KOPT-K1 (cell line): ENCODE results near the gene GNAI1.

Source experiments
- H3K27ac ChIP-seq: fragments of 200-600 bp; sonication (generic); 2 replicates; pipeline ENCODE4 v1.5.1; 2016; ENCODE audit warnings: antibody characterized with exemption, mild to moderate bottlenecking, low read depth, low read length; ENCODE audit not compliant: poor library complexity, severe bottlenecking
- H3K36me3 ChIP-seq: fragments of 200-600 bp; sonication (generic); 2 replicates; pipeline ENCODE4 v1.5.1; 2017; ENCODE audit warnings: antibody characterized with exemption, mild to moderate bottlenecking, low read length, moderate library complexity; ENCODE audit not compliant: insufficient read depth
- H3K9me3 ChIP-seq: fragments of 200-600 bp; sonication (generic); 2 replicates; pipeline ENCODE4 v1.5.1; 2017; ENCODE audit warnings: antibody characterized with exemption, low read length, mild to moderate bottlenecking; ENCODE audit not compliant: insufficient read depth, poor library complexity, severe bottlenecking

The GNAI1 gene

DNA sequence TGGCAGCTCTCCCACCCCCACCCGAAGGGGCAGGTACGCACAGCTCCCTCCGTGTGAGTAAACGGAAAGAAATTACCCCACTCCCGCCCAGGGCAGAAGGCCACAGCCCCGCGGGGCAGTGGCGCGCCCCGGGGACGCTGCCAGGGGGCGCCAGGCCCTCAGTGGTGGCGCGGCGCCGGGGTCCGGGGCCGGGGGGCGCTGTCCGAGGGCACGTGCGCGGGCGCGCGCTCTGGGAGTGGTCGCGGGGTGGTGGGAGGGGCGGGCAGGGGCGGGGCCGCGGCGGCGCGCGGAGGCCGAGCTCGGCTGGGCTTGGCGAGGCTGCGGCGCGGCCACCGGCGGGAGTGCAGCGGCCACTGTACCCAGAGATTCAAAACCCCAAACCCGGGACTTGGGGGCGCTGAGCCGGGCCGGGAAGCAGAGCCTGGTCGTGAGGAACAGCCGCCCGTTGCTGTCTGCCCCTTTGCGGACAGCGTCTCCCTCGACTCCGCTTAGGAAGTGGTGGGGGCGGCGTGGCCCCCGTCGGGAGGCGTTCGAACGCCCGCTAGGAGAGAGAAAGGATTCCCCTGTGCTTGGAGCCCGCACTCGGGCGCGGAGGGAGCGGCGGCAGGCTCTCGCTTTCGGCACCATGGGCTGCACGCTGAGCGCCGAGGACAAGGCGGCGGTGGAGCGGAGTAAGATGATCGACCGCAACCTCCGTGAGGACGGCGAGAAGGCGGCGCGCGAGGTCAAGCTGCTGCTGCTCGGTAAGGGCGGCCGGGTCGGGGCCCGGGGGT is at the start of gene GNAI1:
Gene GNAI1, plus strand, starts transcription at position 296 of the 773 bp plus-strand sequence. Its CDS starts 330 bp downstream, at position 626.
- Histone ChIP-seq H3K36me3 (no peaks in the 10 kb centered on the region), H3K9me3 (no peaks in the 10 kb centered on the region), H3K27ac (no peak within 1 kb of the TSS)

- no peaks in the 10 kb centered on the region for H3K36me3 ChIP-seq
- H3K27ac ChIP-seq: no peak overlapping the region
- H3K9me3 ChIP-seq: no peaks in the 10 kb centered on the region
Measured at GRCh38 chr7:80087051-80087770, 47.4 kb upstream of the GNAI1 start.

DNA sequence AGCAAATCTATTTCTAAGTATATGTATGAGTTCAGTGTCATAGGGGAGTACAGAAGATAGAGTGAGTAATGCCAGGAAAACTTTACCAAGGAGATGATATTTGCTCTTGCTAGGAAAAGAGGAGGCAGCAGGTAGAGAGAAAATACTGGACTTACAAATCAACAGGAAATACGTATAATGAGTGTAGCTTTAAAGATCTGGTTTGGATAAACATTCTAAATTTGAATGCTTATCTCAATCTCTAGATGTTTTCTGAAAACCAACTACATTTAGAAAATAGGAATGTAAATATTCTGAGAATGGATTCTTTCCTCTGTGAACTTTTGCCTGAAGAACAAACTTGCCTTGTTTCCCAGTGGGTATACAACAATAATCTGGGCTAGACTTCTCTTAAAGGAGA is 46.9 kb upstream of the GNAI1 start:
- no peak overlapping the region for H3K27ac ChIP-seq
- H3K9me3 ChIP-seq: no peaks in the 10 kb centered on the region

GRCh38 chr7:80088705-80089104 is 45.9 kb upstream of the GNAI1 start:
- H3K27ac ChIP-seq: no peak overlapping the region
- H3K9me3 ChIP-seq: no peaks in the 10 kb centered on the region
- no peaks in the 10 kb centered on the region for H3K36me3 ChIP-seq

More for the DNA sequence above, 46.9 kb upstream of the GNAI1 start:
- no peaks in the 10 kb centered on the region for H3K36me3 ChIP-seq

GRCh38 chr7:80089366-80089765 is 45.3 kb upstream of the GNAI1 start:
- H3K36me3 ChIP-seq: no peaks in the 10 kb centered on the region
- no peaks in the 10 kb centered on the region for H3K9me3 ChIP-seq
- no peak overlapping the region for H3K27ac ChIP-seq

DNA sequence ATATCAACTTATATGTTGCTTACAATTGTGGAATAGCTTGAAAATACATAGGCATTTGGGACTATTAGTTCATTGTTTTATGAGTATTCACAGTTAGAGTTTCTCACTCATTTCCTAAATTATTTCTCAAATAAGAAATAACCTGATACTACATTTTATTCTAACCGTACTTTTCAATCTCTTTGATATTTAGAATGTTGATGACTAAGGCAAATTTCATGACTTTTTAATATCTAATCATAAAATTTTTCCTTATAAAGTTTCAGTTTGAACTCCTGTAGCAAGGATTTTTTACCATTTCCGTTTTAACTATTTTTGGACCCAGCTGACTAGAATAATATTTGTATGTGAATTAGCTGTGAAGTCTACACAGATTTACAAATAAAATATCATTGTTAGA is 41.3 kb upstream of the GNAI1 start:
- Histone ChIP-seq H3K36me3 (no peaks in the 10 kb centered on the region), H3K27ac (no peak overlapping the region), H3K9me3 (no peaks in the 10 kb centered on the region)

DNA sequence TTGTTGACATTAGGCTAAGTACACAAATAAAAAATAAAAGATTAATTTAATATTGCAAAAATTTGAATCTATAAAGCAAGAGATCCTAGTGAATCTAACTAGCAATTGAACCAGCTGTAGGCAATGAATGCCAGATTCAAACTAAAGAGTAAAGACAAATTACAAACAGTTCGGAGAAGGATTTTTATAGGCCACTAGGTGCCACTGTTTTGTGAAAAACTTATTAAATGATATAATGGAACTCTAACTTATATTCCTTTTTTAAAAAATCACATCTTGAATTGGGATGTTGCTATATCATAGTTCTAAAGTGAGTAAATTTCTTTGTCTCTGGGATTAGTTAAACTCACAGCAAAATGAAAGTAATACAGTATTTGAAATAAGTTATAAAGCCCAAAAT is 39.1 kb upstream of the GNAI1 start:
- no peaks in the 10 kb centered on the region for H3K36me3 ChIP-seq
- no peaks in the 10 kb centered on the region for H3K9me3 ChIP-seq
- no peak overlapping the region for H3K27ac ChIP-seq

GRCh38 chr7:80097756-80098155 is 36.9 kb upstream of the GNAI1 start:
- Histone ChIP-seq H3K36me3 (no peaks in the 10 kb centered on the region), H3K9me3 (no peaks in the 10 kb centered on the region), H3K27ac (no peak overlapping the region)

- H3K9me3 ChIP-seq: no peaks in the 10 kb centered on the region
- no peak overlapping the region for H3K27ac ChIP-seq
- H3K36me3 ChIP-seq: no peaks in the 10 kb centered on the region
Measured at GRCh38 chr7:80098795-80099194, 35.8 kb upstream of the GNAI1 start.

DNA sequence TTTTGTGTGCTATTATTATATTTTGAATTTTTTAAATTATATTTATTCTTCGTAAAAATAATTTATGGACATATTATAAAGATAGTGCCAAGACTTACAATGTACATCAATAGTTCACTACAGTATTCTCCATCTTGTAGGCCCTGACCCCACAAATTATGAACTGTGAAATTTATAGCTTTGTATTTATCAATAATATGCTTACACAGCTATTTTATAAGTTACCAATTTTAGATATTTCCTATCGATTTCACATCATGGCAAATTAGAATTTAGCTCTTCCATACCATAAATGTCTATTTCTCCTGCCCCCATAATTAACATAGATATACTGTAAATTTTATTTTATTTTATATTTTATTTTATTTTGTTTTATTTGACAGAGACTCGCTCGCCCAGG is 34.4 kb upstream of the GNAI1 start:
- Histone ChIP-seq H3K27ac (no peak overlapping the region), H3K9me3 (no peaks in the 10 kb centered on the region), H3K36me3 (no peaks in the 10 kb centered on the region)

GRCh38 chr7:80105701-80106408 is 28.8 kb upstream of the GNAI1 start:
- no peaks in the 10 kb centered on the region for H3K36me3 ChIP-seq
- H3K9me3 ChIP-seq: no peaks in the 10 kb centered on the region
- no peak overlapping the region for H3K27ac ChIP-seq

DNA sequence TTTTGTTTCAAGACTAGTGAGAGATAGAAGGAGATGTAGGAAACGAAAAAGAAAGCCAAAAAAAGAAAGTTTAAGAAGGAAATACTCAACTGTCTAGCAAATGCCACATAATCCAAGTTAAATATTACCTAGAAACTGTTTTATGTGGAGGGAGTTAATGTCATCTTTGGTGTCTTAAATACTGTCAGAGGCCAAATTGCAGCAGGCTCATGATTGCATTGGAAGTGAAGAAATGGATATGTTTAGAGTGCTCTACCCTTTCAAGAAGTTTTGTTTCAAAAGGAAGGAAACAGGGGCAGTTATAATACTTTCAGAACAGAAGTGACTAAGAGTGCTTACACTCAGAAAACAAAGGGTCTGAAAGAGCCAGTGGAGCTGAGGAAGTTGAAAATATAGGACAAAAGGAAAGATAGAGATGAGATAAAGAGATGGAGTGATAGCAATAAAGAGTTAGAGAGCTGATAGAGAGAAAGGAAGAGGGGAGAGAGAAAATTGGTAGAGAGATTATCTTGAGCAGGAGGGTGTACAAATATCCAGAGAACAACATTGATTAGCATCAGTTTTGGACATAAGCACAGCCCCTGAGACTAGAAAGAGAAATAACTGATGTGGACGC is 28.0 kb upstream of the GNAI1 start:
- no peaks in the 10 kb centered on the region for H3K9me3 ChIP-seq
- H3K36me3 ChIP-seq: no peaks in the 10 kb centered on the region
- no peak overlapping the region for H3K27ac ChIP-seq

DNA sequence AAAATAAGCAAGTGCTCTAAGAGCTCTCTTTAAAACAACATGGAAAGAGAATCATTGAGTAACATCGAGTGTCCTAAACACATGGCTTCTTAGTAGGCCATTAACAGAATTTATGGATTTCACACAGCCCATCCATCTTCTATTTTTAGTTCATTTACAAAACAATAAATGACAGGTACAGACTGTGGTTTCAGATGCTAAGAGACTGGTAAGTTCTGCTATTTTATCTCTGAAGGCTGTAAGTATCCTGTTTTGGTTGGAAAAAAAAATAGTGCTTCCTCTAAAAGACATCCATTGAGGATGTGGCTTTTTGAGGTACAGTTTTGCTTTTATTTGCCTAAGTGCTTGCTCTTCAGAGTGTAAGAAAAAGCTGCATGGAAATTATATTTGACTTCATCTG is 27.4 kb upstream of the GNAI1 start:
- Histone ChIP-seq H3K9me3 (no peaks in the 10 kb centered on the region), H3K36me3 (no peaks in the 10 kb centered on the region), H3K27ac (no peak overlapping the region)

DNA sequence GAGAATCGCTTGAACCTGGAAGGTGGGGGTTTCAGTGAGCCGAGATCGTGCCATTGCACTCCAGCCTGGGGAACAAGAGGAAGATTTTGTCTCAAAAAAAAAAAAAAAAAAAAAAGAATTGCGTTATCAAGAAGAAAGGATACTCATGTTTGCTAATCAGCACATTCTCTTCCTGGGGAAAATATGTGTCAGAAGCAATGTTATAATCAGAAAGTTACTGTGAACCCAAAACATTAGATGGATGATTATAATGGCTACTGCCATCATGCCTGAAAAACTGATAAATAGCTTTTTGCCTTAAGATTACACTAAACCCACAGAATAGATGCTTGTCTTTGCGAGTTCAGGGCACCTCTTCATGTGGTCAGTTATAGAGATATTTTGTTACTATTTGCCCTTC is 24.3 kb upstream of the GNAI1 start:
- no peaks in the 10 kb centered on the region for H3K36me3 ChIP-seq
- no peak overlapping the region for H3K27ac ChIP-seq
- no peaks in the 10 kb centered on the region for H3K9me3 ChIP-seq

GRCh38 chr7:80114159-80114558 is 20.5 kb upstream of the GNAI1 start:
- H3K9me3 ChIP-seq: no peaks in the 10 kb centered on the region

More at GRCh38 chr7:80114159-80114558, 20.5 kb upstream of the GNAI1 start:
- Histone ChIP-seq H3K27ac (no peak overlapping the region), H3K36me3 (no peaks in the 10 kb centered on the region)
